Measurements from ENCODE around the gene NDUFAF4. TPM values are rescaled to one million over a fixed set of nuclear protein-coding genes. Genes with fewer than 3 reads are reported as not detected.

NDUFAF4 gene
- total RNA-seq = 10 to 100 TPM; 13.1 to 22.9 (median 13.8) TPM

DNA sequence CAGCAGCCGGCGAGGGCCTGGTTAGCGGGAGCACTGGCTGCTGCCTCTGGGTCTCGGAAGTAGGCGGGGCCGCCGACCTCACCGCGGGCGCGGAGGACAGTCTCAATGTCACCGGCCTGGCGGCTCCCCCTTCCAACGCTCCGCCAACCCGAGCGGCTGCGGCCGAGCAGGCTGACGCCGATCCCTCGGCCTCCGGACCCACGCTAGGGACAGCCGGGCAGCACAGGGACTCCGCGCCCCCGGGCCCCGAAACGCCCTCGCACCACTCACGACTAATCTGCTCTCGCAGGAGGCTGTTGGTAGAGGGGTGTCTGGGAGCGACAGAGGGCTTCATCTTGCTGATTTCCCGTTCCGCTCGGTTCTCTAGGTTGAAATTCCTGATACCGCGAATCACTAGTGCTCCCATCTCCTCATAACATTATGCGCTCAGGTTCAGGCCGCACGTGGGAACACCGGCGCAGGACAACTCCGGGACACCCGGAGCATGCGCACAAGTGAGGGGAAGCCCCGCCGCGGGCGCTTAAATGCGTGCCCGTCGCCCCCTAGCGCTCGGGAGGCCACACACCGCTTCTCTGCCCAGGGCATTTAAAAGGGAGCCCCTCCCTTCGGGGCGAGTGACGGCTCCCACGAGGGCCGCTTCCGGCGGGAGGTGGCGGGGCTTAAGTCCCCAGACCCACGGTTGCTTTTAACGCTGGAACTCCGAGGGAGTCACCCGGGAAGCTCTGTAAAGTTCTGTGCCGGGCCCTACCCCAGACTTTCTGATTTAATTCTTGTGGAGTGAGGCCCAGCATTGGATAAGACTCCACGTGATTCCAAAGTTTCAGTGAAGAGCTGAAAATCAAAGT is at the start of gene NDUFAF4:
TSS of gene NDUFAF4 (minus strand) at position 496 of the 845 bp plus-strand sequence. CDS start at position 406, 90 bp downstream.
- Histone ChIP-seq H3K27ac (peak within 1 kb of the TSS; percentile 68 to 96 (median 90)), H3K9me3 (no peaks in the 10 kb centered on the region), H3K4me3 (peak within 1 kb of the TSS; percentile 89 to 98 (median 94)), H3K27me3 (no peaks in the 10 kb centered on the region), H3K36me3 (peaks cover 0 to 30% (median 4%) of the 10 kb centered on the region in 3 donors), H3K4me1 (peaks cover 0 to 45% (median 21%) of the 10 kb centered on the region in 4 donors)
- TF ChIP-seq POLR2A (IDR thresholded peaks at IDR 0.05) = peak; percentile 53 to 54
- peak in 1 of 2 donors; percentile 83 for TF ChIP-seq EP300 (IDR thresholded peaks at IDR 0.05)
- TF ChIP-seq CTCF (IDR thresholded peaks at IDR 0.05) = peak; percentile 91 to 99 (median 95)
- WGBS, 2 donors = 0% methylated on average over 54 to 61 of the region's 71 CpGs
- peak; percentile 90 to 94 for DNase-seq (ENCODE audit: low spot score in 2 of 2)

GRCh38 chr6:96947055-96947454 is 49.4 kb upstream of the NDUFAF4 start:
- DNase-seq (ENCODE audit: low spot score in 2 of 2) = no peak
- no peak overlapping the region for H3K4me3 ChIP-seq
- no peak overlapping the region for H3K27ac ChIP-seq
- no peak for TF ChIP-seq EP300 (IDR thresholded peaks at IDR 0.05)
- H3K36me3 ChIP-seq = no peaks in the 10 kb centered on the region
- H3K4me1 ChIP-seq = no peaks in the 10 kb centered on the region
- 63 to 92% methylated on average over 3 of the region's 3 CpGs for WGBS, 2 donors
- H3K27me3 ChIP-seq = no peaks in the 10 kb centered on the region
- H3K9me3 ChIP-seq = no peaks in the 10 kb centered on the region

GRCh38 chr6:96943555-96944215 is 46.0 kb upstream of the NDUFAF4 start:
- WGBS, 2 donors = 53 to 57% methylated on average over 9 of the region's 9 CpGs
- H3K27me3 ChIP-seq = no peaks in the 10 kb centered on the region
- H3K36me3 ChIP-seq = no peaks in the 10 kb centered on the region
- H3K9me3 ChIP-seq = no peaks in the 10 kb centered on the region
- H3K4me3 ChIP-seq = no peak overlapping the region
- H3K4me1 ChIP-seq = peaks cover 0 to 8% (median 0%) of the 10 kb centered on the region in 4 donors
- DNase-seq (ENCODE audit: low spot score in 2 of 2) = no peak
- TF ChIP-seq EP300 (IDR thresholded peaks at IDR 0.05) = no peak
- no peak for TF ChIP-seq CTCF (IDR thresholded peaks at IDR 0.05)
- no peak for TF ChIP-seq POLR2A (IDR thresholded peaks at IDR 0.05)
- no peak overlapping the region for H3K27ac ChIP-seq

- H3K9me3 ChIP-seq = no peaks in the 10 kb centered on the region
- no peak for DNase-seq (ENCODE audit: low spot score in 2 of 2)
- no peak overlapping the region for H3K27ac ChIP-seq
- TF ChIP-seq POLR2A (IDR thresholded peaks at IDR 0.05) (no peak), CTCF (IDR thresholded peaks at IDR 0.05) (no peak), EP300 (IDR thresholded peaks at IDR 0.05) (no peak)
- WGBS, 2 donors = 78 to 81% methylated on average over 2 of the region's 2 CpGs
- peaks cover 0 to 14% (median 0%) of the 10 kb centered on the region in 4 donors for H3K4me1 ChIP-seq
- H3K4me3 ChIP-seq = no peak overlapping the region
- no peaks in the 10 kb centered on the region for H3K36me3 ChIP-seq
- no peaks in the 10 kb centered on the region for H3K27me3 ChIP-seq
These were observed 45.0 kb upstream of the NDUFAF4 start for GRCh38 chr6:96942676-96943075.

- Histone ChIP-seq H3K4me3 (no peak overlapping the region), H3K36me3 (no peaks in the 10 kb centered on the region), H3K4me1 (peaks cover 0 to 14% (median 0%) of the 10 kb centered on the region in 4 donors), H3K27ac (no peak overlapping the region), H3K9me3 (no peaks in the 10 kb centered on the region), H3K27me3 (no peaks in the 10 kb centered on the region)
- no peak for TF ChIP-seq CTCF (IDR thresholded peaks at IDR 0.05)
- TF ChIP-seq POLR2A (IDR thresholded peaks at IDR 0.05) = no peak
- TF ChIP-seq EP300 (IDR thresholded peaks at IDR 0.05) = no peak
- no peak for DNase-seq (ENCODE audit: low spot score in 2 of 2)
These were observed 42.6 kb upstream of the NDUFAF4 start for GRCh38 chr6:96940322-96940721.
